Measurements from ENCODE around the gene LASP1NB.
"Not testable (repeated sequence)": the region's sequence is repeated elsewhere in the genome, so short reads cannot be mapped to it uniquely, and the experiment has no call there.

LASP1NB gene

GRCh38 chr17:38908676-38909181 is 16.7 kb upstream of the LASP1NB start:
- Histone ChIP-seq H3K4me2 (ENCODE audit: low read depth, low read length, poor library complexity, severe bottlenecking) (no peak overlapping the region), H3F3A (ENCODE audit: low read depth) (no peaks in the 10 kb centered on the region), H3K9me3 (ENCODE audit: insufficient read depth, low read depth, low read length) (no peaks in the 10 kb centered on the region), H3K36me3 (ENCODE audit: insufficient read depth, low read length) (peaks cover 62% of the 10 kb centered on the region), H3K4me1 (ENCODE audit: insufficient read depth, low read length, poor library complexity, severe bottlenecking) (no peaks in the 10 kb centered on the region), H3K9me2 (replicated peaks; ENCODE audit: low read depth, low read length) (no peaks in the 10 kb centered on the region), H2AFZ (ENCODE audit: low read length) (no peak overlapping the region), H4K20me1 (ENCODE audit: insufficient read depth, low read length, poor library complexity, severe bottlenecking) (peaks cover 23% of the 10 kb centered on the region), H3K79me2 (ENCODE audit: insufficient read depth, low read length) (peaks cover 78% of the 10 kb centered on the region), H3K27me3 (ENCODE audit: insufficient read depth, low read length, poor library complexity, severe bottlenecking) (no peaks in the 10 kb centered on the region), H3K4me3 (ENCODE audit: low read length, poor library complexity, severe bottlenecking) (no peak overlapping the region), H3K9ac (ENCODE audit: low read depth, low read length, poor library complexity, severe bottlenecking) (no peak overlapping the region)
- TF ChIP-seq CTCF (conservative IDR thresholded peaks at IDR 0.05; ENCODE audit: low read length) = no peak
- no peak for TF ChIP-seq EZH2phosphoT487 (IDR thresholded peaks at IDR 0.05; ENCODE audit: borderline replicate concordance)

- Histone ChIP-seq H3K4me1 (ENCODE audit: insufficient read depth, low read length, poor library complexity, severe bottlenecking) (peaks cover 6% of the 10 kb centered on the region), H3K9me2 (replicated peaks; ENCODE audit: low read depth, low read length) (no peaks in the 10 kb centered on the region), H3K79me2 (ENCODE audit: insufficient read depth, low read length) (peaks cover 63% of the 10 kb centered on the region), H3K4me2 (ENCODE audit: low read depth, low read length, poor library complexity, severe bottlenecking) (no peak overlapping the region), H3K27me3 (ENCODE audit: insufficient read depth, low read length, poor library complexity, severe bottlenecking) (no peaks in the 10 kb centered on the region), H3K9ac (ENCODE audit: low read depth, low read length, poor library complexity, severe bottlenecking) (no peak overlapping the region), H4K20me1 (ENCODE audit: insufficient read depth, low read length, poor library complexity, severe bottlenecking) (peaks cover 16% of the 10 kb centered on the region), H3K9me3 (ENCODE audit: insufficient read depth, low read depth, low read length) (no peaks in the 10 kb centered on the region), H3K36me3 (ENCODE audit: insufficient read depth, low read length) (peaks cover 69% of the 10 kb centered on the region; the same call in 1 of the 2 replicates), H2AFZ (ENCODE audit: low read length) (no peak overlapping the region), H3F3A (ENCODE audit: low read depth) (no peaks in the 10 kb centered on the region), H3K4me3 (ENCODE audit: low read length, poor library complexity, severe bottlenecking) (no peak overlapping the region)
- TF ChIP-seq EZH2phosphoT487 (IDR thresholded peaks at IDR 0.05; ENCODE audit: borderline replicate concordance) (no peak), CTCF (conservative IDR thresholded peaks at IDR 0.05; ENCODE audit: low read length) (no peak)
Observed at GRCh38 chr17:38910325-38910724, 15.1 kb upstream of the LASP1NB start.

- no peaks in the 10 kb centered on the region for H3K9me2 ChIP-seq (replicated peaks; ENCODE audit: low read depth, low read length)
Observed at GRCh38 chr17:38911081-38911730, 14.2 kb upstream of the LASP1NB start.

GRCh38 chr17:38911731-38912081 is 13.7 kb upstream of the LASP1NB start:
- not testable (repeated sequence) for H3K9me2 ChIP-seq (replicated peaks; ENCODE audit: low read depth, low read length); H3K4me3 ChIP-seq (ENCODE audit: low read length, poor library complexity, severe bottlenecking); H3K27me3 ChIP-seq (ENCODE audit: insufficient read depth, low read length, poor library complexity, severe bottlenecking); H3K9ac ChIP-seq (ENCODE audit: low read depth, low read length, poor library complexity, severe bottlenecking); H3F3A ChIP-seq (ENCODE audit: low read depth); H3K9me3 ChIP-seq (ENCODE audit: insufficient read depth, low read depth, low read length); H3K4me2 ChIP-seq (ENCODE audit: low read depth, low read length, poor library complexity, severe bottlenecking); H3K4me1 ChIP-seq (ENCODE audit: insufficient read depth, low read length, poor library complexity, severe bottlenecking); H2AFZ ChIP-seq (ENCODE audit: low read length)
- Histone ChIP-seq H4K20me1 (ENCODE audit: insufficient read depth, low read length, poor library complexity, severe bottlenecking) (peaks cover 10% of the 10 kb centered on the region), H3K36me3 (ENCODE audit: insufficient read depth, low read length) (peaks cover 77% of the 10 kb centered on the region; the same call in 1 of the 2 replicates), H3K79me2 (ENCODE audit: insufficient read depth, low read length) (peaks cover 50% of the 10 kb centered on the region)

More at GRCh38 chr17:38911081-38911730, 14.2 kb upstream of the LASP1NB start:
- Histone ChIP-seq H3K27me3 (ENCODE audit: insufficient read depth, low read length, poor library complexity, severe bottlenecking) (no peaks in the 10 kb centered on the region), H3K4me1 (ENCODE audit: insufficient read depth, low read length, poor library complexity, severe bottlenecking) (peaks cover 6% of the 10 kb centered on the region), H3K9me3 (ENCODE audit: insufficient read depth, low read depth, low read length) (no peaks in the 10 kb centered on the region), H2AFZ (ENCODE audit: low read length) (no peak overlapping the region), H3K9ac (ENCODE audit: low read depth, low read length, poor library complexity, severe bottlenecking) (no peak overlapping the region), H4K20me1 (ENCODE audit: insufficient read depth, low read length, poor library complexity, severe bottlenecking) (peaks cover 10% of the 10 kb centered on the region), H3F3A (ENCODE audit: low read depth) (no peaks in the 10 kb centered on the region), H3K79me2 (ENCODE audit: insufficient read depth, low read length) (peaks cover 54% of the 10 kb centered on the region), H3K36me3 (ENCODE audit: insufficient read depth, low read length) (peaks cover 75% of the 10 kb centered on the region; the same call in 1 of the 2 replicates), H3K4me2 (ENCODE audit: low read depth, low read length, poor library complexity, severe bottlenecking) (no peak overlapping the region), H3K4me3 (ENCODE audit: low read length, poor library complexity, severe bottlenecking) (no peak overlapping the region)
- no peak for TF ChIP-seq CTCF (conservative IDR thresholded peaks at IDR 0.05; ENCODE audit: low read length)
- TF ChIP-seq EZH2phosphoT487 (IDR thresholded peaks at IDR 0.05; ENCODE audit: borderline replicate concordance) = no peak

Data from Loucy (cell line).